DMS79 treated with DMSO at 0.1 percent for 48 hours (cell line): ENCODE results near the gene CTDSP2.
"Not testable (repeated sequence)": the region's sequence is repeated elsewhere in the genome, so short reads cannot be mapped to it uniquely, and the experiment has no call there.

Experiments used
- DNase-seq: peaks from one replicate; lab custom pipeline; 2025; lab: John Stamatoyannopoulos, UW

CTDSP2 gene

GRCh38 chr12:57781801-57782200 is 64.7 kb downstream of the CTDSP2 start:
- no peak for DNase-seq

GRCh38 chr12:57781244-57781643 is 65.3 kb downstream of the CTDSP2 start:
- no peak for DNase-seq

DNA sequence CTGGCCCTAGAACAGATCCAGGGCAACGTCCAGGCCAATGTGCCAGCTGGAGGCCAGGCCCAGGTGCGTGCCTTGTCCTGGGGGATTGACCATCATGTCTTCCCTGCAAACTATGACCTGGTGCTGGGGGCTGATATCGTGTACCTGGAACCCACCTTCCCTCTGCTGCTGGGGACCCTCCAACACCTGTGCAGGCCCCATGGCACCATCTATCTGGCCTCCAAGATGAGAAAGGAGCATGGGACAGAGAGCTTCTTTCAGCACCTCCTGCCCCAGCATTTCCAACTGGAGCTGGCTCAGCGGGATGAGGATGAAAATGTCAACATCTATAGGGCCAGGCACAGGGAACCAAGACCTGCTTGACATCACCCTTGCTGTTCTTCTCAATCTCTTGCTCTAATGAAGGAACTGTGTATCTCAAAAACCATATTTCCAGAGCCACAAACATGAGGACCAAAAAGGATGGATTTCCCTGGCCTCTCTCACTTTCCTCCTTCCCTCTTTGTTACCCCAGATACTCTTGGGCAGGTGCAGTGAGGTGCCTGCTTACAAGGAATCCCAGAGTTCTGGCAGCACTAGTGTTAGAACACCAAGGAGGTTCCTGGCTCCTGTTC is 66.1 kb downstream of the CTDSP2 start:
- no peak for DNase-seq

DNA sequence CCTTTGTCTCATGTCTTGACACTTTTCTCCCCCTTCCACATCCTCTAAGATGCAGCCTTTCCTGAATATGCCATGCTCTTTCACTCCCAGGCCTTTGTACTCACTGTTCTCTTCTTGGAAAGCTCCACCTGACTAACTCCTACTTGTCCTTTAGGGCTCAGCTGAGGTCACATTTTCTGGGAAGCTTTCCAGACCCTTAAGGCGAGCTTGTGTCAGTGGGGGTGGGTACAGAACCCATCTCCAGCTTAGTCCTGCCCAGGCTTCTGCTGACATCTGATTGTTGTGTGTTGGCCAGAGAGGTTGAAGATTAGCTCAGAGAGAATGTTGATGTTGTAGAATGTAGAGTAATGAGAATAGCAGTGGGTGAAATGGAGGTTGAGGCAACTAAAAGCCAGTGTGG is 66.8 kb downstream of the CTDSP2 start:
- no peak for DNase-seq

- no peak for DNase-seq
Measured at GRCh38 chr12:57777911-57778310, 68.6 kb downstream of the CTDSP2 start.

GRCh38 chr12:57777367-57777766 is 69.2 kb downstream of the CTDSP2 start:
- no peak for DNase-seq

GRCh38 chr12:57776247-57776587 is 70.3 kb downstream of the CTDSP2 start:
- no peak for DNase-seq

- no peak for DNase-seq
Measured at GRCh38 chr12:57775563-57776246, 70.8 kb downstream of the CTDSP2 start.

- no peak for DNase-seq
Measured at GRCh38 chr12:57775044-57775443, 71.5 kb downstream of the CTDSP2 start.

DNA sequence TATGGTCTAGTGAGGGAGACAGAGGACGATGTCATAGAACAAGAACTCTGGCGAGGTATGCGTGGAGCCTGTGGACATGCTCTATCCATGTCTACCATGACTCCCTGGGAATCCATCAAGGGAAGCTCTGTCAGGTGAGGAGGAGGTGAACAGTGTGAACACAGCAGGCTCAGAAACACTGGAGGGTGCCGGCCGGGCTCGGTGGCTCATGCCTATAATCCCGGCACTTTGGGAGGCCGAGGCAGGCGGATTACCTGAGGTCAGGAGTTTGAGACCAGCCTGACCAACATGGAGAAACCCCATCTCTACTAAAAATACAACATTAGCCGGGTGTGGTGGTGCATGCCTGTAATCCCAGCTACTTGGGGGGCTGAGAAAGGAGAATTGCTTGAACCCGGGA is 71.9 kb downstream of the CTDSP2 start:
- DNase-seq = not testable (repeated sequence)

GRCh38 chr12:57772429-57773322 is 73.9 kb downstream of the CTDSP2 start, which contains the start of gene EEF1AKMT3:
Gene EEF1AKMT3, plus strand, starts transcription at chr12:57772614. Its CDS starts 111 bp downstream, at chr12:57772725.
- peak; percentile 24 for DNase-seq

- DNase-seq = peak; percentile 73
Measured at GRCh38 chr12:57771873-57772428, 74.6 kb downstream of the CTDSP2 start, which contains the start of gene METTL1. Gene METTL1, minus strand, starts transcription at chr12:57772105. Its CDS starts 22 bp downstream, at chr12:57772083.

- peak; percentile 73 for DNase-seq
Measured at GRCh38 chr12:57771236-57771872, 75.2 kb downstream of the CTDSP2 start.

- DNase-seq = no peak
Measured at GRCh38 chr12:57770734-57771133, 75.8 kb downstream of the CTDSP2 start.
